NCI-H2171 (cell line): ENCODE measurements around the gene WDR76.

Experiments used
- DNase-seq: peaks from one replicate; lab custom pipeline; 2025; lab: John Stamatoyannopoulos, UW

WDR76 gene

DNA sequence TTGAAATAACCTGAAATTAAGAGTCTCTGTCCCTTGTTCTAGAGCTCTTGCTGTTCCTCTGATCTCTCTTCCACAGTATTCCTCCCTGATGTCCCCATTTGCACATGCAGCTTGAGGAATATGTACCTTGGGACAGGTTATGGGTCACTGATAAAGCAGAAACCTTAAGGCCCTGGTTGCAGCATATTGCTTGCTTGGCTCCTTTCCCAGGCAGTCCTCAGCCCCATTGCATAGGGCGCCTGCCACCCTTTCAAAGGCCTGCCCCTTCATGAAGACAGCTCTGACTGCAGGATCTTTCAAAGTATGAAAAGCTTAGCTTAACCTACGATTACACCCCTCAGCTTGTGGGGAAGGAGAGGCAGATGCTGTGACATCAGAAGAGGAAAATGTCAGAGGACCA, 51.6 kb downstream of the WDR76 start:
- DNase-seq, result no peak

DNA sequence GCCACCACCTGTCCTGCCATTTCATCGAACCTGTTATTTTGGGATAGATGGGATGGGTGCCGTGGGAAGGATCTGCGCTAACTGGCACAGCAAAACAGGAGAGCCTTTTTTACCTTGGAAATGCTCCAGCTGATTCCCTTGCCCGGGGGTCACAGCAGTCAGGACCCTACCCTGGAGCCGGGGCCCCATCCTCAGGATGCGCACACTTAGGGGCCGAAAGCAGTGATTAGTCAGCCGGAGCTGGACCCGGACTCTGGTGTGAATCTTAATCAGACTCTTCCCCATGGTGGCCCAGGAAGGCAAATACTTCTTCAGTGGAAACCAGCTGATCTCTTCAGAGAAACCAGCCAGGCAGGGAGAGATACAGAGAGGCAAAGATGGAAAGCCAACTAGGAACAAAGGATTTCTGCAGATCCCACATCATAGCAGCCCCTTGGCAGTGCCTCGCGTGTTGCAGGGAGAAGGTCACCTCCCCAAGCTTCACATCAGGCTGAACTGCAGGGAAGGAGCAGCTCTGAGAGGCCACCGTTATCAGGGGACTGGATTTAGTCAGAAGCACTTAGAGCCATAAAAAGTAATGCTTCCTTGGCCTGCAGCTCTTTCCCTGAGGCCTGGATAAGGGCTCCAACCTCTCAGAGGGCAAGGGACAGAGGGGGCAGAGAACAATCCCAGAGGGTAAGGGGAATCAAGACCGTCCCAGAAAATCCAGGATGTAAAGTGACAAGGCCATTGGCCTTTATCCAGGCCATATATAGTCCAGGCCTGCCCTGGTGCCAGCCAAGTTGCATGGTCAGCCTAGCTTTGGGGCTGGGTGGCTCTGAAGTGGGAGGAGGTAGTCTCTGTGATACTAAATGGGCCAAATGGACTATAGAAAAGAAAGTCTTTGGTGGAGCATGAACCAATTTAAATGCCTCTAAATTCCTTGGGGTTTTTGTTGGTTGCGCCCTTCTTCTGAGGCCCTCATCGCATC, 52.9 kb downstream of the WDR76 start:
- DNase-seq, result no peak

DNA sequence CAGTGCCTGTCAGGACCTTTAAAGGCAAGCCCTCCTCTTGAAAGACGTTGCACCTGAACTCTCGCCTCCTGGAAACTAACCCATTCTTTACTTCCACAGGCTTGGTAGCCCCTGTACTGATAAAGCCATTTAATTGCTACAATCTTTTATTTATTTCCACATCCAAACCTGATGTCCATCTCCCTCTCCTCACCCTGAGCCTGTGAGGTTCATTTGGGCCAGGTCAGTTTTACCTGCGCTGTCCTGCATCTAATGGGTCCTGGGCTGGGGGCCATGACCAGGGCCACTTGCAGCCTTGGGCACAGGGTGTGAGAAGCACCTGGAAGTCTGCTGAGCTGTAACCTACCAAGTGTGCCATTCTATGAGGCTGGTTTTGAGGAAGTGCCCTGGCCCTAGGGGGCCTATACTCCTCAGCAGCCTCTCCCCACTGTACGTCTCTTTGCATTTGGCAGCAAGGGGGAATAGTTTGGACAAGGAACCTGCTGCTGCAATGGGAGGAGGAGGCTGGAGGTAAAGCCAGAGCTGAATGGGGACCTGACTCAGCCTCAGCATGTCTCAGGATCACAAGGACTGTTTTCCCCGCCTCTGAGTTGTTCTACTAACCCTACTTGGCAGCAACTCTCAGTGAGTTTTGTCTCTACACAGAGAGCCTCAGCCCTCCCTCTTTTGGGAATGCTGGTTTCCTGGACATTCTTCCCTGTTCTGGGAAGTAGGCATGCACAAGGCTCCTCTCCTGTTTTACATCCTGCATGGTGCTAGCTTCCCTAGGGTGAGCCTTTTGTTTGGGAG, 53.8 kb downstream of the WDR76 start:
- no peak for DNase-seq

GRCh38 chr15:43881245-43881644, 54.4 kb downstream of the WDR76 start:
- DNase-seq, result no peak

GRCh38 chr15:43881944-43882343, 55.1 kb downstream of the WDR76 start:
- no peak for DNase-seq

- no peak for DNase-seq
These were observed 56.8 kb downstream of the WDR76 start for GRCh38 chr15:43883571-43883970.

DNA sequence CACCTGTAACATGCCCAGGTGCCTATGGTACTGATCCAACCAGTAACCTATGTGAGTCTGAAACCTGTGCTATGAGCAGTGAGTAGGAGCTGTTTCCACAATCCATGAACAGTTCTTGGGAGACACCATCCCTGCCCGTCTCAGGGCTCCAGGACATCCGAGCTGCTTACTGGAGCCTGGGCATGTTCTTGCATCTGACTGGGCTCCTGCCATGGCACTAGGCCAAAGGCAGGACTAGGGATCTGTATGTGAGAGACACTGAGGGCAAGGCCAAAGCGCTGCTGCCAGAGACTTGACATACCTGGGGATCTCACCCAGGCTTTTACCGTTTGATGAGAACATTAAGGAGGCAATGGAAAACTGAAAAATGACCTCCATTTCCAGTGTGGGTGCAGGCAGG, 59.8 kb downstream of the WDR76 start:
- no peak for DNase-seq

DNA sequence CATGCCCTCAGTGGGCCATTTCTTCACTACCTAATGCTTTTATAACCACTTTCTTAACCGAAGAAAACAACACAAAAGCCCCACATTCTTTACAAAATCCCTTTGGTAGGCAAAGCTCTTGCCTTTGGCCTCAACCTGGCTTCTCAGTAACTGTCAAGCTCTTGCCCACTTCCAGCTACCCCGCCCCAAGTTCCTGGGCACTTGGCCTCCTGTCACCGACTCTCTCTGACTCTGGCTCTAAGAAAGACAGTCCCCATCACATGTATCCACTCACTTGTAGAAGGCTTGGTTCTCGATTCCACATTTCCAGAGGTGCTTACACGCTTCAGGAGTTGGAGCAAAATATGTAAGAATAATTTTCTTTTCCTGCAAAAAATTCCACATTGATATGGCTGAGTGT, 61.1 kb downstream of the WDR76 start:
- DNase-seq, result no peak

DNA sequence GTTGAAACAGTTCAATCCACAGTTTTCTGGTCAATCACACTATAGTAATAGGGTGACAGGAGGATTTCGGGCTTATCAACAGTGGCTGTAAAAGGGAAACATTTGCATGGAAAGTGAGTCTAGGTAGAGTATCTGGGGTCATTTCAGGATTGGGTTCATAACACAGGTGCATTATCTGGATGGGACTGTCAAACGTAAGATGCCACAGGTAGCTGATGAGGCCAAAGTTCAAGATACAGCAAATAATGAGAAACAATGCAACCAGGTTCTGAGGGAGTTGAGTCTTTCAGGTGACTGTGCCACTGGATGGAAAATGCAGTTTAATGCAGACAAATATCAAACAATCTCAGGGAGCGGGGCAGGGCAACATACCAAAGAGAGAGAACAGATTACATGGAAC, 62.2 kb downstream of the WDR76 start:
- no peak for DNase-seq

DNA sequence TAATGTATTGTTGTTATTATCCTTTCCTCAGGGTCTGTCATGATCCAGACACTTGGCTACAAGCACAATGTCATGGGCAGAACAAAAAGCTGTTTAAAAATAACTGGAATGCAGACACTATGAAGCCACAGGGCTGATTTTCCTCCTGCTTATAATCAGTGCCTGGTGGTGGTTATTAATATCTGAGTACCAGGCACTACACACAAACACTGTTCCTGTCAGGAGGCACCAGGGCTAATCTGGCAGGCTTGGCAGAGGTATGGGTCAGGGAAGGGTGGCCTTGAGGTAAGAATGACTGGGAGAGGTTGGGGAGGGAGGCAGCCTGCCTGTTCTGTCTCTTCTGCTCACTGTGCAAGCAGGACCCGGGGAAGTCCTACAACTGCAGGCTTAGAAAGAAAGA, 67.2 kb downstream of the WDR76 start:
- DNase-seq, result no peak

DNA sequence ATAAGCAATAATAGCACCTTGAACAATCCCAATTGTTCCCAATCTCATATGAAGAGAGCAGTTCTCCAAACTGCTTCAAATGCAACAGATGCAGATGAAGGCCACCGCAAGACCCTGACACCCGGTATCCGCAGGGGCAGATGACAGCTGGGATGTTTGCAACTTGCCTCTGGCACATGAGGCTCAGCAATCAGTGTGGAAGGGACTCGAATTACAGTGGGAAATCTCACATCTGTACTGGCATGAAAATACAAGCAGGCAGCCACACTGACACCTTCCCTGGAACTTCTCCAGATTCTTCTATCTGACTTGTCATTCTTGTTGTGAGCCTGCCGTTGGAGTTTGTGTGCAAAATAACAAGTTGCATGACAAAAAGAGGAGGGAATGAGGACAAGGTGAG, 68.8 kb downstream of the WDR76 start:
- DNase-seq, result no peak

- DNase-seq, result no peak
These were observed 69.7 kb downstream of the WDR76 start for GRCh38 chr15:43896543-43896942.

DNA sequence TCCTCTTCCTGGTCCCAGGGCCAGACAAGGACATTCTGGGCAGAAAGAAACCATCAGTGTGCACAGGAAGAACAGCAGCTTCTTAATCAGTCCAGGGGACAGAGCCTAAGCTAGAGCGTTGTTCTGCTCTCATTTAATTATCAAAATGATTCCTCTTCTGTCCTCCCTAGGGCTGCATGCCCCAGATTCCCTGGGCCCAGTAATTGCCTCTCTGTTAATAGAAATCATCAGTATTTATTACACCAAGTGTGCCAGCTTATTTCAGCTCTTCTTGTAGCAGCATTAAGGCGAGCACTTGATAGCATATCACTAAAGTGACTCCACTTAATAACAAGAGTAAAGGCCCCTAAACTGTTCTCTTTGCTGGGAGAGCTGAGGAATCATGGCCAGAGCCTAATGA, 72.1 kb downstream of the WDR76 start:
- DNase-seq, result no peak

DNA sequence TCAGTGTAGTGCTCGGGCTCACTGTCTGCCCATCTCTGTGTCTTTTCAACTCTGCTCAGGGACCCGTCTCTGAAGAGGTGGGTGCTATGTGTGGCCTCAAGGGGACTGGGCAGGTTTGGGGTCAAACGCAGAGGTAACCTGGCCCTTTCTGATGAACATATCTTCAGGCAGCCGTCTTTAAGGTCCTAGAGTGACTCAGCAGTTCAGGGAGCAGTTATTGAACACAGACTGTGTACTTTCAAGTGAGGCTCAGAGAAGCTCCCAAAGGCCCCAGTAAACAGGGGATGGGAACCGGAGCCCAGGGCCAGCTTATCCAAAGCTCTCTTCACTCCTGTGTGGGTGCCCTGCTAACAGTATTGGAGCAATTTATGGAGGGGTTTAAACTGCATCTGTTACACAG, 73.1 kb downstream of the WDR76 start:
- DNase-seq, result no peak

DNA sequence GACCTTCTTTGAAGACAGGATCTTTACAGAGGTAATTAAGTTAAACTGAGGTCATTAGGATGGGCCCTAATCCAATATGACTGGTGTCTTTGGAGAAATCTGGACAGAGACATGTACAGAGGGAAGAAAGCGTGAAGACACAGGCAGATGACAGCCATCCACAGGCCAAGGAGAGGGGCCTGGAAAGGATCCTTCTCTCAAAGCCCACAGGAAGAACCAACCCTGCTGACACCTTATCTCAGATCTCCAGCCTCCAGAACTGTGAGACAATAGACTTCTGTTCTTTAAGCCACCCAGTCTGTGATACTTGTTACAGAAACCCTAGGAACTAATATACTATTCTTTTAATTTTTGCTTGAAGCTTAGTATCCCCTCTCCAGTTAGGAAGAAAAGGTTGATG, 74.2 kb downstream of the WDR76 start:
- DNase-seq, result no peak

DNA sequence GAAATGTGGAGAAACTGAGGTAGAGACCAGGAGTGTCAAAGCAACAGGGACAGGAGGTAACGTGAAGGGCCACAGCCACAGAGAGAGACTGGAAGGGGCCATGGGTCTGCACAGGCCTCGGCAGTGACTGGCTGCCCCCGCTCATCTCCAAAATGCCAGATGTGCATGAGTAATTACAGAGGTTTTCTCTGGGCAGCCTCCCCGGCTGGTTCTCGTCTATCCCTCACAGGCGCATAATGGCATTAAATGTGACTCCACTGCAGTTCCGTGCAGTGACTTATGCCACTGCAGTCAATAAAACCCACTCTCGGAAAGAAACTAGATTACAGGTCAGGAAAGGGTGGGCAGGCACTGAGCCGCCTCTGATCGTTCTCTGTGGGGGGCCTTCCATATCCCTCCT, 74.7 kb downstream of the WDR76 start:
- DNase-seq, result no peak

DNA sequence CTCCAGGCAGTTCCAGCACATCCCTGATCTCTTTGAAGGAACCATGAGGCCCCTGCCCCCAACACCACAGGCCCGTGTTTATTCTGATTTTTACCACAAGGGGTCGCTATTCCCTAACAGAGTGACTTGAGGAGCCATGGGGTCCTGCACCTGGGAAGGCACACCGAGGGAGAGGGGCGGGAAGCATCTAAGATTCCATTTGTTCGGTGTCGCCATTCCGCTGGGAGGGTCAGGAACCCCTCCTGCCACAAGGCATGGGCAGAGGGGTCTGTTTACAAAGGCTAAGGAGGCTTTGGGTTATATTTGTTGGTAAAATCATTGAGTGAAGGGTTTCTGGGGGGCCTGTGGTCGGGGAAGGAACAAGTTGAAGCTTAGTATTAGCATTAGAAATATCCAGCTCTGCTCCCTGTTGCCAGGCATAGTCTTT, 77.1 kb downstream of the WDR76 start:
- DNase-seq, result peak; percentile 50

GRCh38 chr15:43905755-43906154, 79.0 kb downstream of the WDR76 start:
- no peak for DNase-seq

DNA sequence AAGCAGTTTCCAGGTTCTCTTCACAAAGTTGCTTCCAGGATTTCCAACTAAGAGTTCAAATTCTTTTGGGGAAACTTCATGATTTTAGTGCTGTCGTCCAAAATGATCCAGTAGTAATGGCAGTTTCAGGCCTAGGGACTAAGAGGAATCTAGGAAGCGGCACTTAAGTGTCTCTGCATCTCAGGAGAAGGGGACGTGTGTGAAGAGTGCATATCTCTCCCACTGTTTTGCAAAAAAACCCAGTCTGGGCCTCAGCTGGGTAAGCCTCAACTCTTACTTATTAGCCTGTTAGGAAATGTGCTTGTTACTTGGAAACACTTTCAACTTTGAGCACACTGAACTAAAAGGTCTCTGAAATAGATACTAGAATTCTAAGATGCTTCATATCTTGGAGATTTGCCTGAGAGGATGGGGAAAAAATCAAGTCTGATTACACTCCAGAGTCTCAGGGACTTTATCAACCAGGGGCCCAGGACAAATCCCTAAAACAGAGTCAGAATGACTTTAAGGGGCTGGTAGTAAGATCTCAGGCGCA, 81.8 kb downstream of the WDR76 start:
- DNase-seq, result no peak

DNA sequence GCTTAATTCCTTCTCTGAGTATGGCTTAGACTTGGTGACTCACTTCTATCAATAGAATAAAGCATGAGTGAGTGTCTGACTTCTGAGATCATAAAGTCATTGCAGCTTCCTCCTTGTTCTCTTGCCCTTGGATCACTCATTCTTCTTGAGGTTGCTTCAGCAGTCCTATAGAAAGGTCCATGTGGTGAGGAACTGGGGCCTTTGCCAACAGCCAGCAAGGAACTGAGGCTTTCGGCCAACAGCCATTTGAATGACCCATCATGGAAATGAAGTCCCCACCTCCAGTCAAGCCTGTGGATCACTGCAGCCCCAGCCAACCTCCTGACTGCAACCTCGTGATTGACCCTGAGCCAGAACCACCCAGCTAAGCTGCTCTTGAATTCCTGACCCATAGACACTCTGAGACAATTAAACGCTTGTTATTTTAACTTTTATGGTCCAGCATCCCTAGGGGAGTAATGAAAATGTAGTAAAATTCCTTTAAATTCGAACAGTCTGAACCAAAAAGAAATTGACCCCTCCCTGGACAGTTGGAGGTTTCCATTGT, 84.5 kb downstream of the WDR76 start:
- no peak for DNase-seq

DNA sequence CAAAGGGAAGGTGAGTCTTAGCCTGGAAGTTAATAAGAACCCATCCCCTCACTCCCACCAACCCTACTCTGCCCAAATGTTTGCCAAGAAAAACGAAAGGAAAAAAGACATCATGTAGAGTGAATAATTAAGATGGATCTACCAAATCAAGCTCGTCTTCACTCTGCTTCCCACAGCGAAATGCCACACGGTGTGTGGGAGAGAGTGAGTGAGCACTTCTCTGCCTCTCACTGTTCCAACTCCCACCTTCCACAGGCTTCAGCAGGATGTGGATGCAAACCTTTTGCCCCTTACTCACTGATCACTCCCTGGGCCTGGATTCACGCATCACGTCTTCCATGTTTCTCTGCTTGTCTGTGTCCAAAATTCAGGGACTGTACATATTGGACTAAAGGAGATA, 85.4 kb downstream of the WDR76 start:
- DNase-seq, result no peak

DNA sequence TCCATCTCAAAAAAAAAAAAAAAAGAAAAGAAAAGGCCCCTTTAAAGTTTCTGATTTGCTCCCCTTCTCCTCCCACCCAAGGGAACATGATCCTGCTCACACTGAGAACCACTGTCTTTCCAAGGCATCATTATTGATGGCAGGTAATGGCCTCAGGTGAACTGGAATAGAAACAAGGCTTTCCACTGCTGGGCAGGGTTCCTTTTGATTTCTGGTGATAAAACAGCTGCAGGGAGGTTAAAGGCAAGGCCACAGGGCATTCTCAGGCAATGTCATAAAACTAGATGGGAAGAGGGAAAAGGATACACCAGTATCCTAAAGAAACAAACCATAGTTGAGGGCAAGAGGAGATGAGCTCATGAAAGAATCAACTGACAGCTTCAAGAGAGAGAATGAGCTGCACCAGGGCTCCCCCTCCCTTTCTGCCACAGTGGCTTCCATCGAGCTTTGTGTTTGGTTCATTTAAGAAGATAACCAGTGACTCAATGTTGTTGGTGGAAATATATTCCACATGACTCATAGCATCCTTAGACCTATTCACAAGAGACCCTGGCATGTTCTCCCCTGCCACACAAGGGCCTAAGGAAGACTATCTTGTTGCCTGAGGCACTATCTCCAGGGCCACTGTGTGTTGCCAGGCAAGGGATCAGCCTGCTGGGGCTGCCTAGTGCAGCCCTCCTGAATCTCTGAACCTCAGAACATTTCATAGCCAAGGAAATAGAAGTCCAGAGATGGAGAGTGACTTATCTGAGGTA, 86.4 kb downstream of the WDR76 start:
- DNase-seq, result no peak
